ENCODE measurements around the gene TMPRSS11E.

Gene TMPRSS11E

DNA sequence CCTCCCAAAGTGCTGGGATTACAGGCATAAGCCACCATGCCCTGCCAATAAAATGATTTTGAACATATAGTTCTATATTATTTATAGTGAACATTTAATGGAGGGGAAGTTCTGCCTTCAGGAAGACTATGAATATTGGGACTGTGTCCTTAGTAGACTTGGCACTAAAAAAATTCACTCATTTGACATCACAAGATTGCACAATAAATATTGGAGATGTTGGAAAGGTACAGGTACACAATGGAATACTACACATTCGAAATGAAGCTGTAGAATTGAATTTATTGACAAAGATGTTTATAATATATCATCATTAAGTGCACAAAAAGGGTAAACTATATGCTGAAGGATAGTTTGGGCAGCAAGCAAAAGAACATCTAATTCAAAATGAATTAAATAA lies 13.0 kb upstream of the TMPRSS11E start:
- ATAC-seq (no peak), DNase-seq (ENCODE audit: low spot score in 2 of 2) (no peak)
- no peaks in the 10 kb centered on the region for H3K4me1 Mint-ChIP-seq
- H3K27ac Mint-ChIP-seq = no peak overlapping the region
- H3K36me3 Mint-ChIP-seq = no peaks in the 10 kb centered on the region
- no peaks in the 10 kb centered on the region for H3K9me3 Mint-ChIP-seq
- H3K4me3 Mint-ChIP-seq = no peak overlapping the region

DNA sequence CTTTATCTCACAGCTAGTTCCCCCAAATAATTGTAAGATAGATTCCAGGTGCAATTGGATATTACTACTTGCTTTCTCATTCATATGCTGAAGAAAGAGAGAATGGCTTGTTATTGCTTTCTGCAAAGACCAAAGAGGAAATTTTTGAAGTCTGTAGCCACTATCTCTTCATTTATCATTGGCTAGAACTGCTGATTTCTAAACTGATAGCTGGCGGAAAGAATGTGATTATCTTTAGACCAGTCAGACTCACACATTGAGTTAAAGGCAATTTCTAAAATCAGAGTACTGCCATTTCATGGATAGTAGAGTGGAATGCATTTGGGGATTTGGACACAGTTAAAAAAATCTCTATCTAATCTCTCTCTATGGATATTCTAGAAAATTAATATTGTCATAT lies 12.4 kb upstream of the TMPRSS11E start:
- Mint-ChIP-seq H3K4me1 (no peaks in the 10 kb centered on the region), H3K27ac (no peak overlapping the region), H3K4me3 (no peak overlapping the region), H3K9me3 (no peaks in the 10 kb centered on the region), H3K36me3 (no peaks in the 10 kb centered on the region)
- ATAC-seq = no peak
- no peak for DNase-seq (ENCODE audit: low spot score in 2 of 2)

DNA sequence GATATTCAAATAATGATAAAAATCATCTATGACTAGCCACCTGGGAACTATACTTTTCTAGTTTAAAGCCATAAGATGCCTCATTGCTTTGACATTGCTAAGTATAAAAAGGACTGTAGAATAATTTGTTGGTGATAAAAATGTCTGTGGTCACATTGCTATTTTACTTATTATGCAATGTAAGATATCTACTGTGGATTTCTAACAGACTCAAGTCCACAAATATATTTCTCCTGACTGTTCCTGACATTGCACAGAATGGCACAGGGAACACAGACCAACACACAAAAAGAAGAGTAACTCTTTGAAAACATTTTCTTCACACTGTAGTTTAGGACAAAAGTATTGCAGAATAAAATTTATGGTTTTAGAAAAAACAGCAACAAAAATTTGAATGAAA lies 2.2 kb upstream of the TMPRSS11E start:
- DNase-seq (ENCODE audit: low spot score in 2 of 2) (no peak), ATAC-seq (no peak)
- Mint-ChIP-seq H3K4me1 (peaks cover 15% of the 10 kb centered on the region), H3K9me3 (no peaks in the 10 kb centered on the region), H3K27ac (no peak overlapping the region), H3K4me3 (no peak overlapping the region), H3K36me3 (no peaks in the 10 kb centered on the region)

DNA sequence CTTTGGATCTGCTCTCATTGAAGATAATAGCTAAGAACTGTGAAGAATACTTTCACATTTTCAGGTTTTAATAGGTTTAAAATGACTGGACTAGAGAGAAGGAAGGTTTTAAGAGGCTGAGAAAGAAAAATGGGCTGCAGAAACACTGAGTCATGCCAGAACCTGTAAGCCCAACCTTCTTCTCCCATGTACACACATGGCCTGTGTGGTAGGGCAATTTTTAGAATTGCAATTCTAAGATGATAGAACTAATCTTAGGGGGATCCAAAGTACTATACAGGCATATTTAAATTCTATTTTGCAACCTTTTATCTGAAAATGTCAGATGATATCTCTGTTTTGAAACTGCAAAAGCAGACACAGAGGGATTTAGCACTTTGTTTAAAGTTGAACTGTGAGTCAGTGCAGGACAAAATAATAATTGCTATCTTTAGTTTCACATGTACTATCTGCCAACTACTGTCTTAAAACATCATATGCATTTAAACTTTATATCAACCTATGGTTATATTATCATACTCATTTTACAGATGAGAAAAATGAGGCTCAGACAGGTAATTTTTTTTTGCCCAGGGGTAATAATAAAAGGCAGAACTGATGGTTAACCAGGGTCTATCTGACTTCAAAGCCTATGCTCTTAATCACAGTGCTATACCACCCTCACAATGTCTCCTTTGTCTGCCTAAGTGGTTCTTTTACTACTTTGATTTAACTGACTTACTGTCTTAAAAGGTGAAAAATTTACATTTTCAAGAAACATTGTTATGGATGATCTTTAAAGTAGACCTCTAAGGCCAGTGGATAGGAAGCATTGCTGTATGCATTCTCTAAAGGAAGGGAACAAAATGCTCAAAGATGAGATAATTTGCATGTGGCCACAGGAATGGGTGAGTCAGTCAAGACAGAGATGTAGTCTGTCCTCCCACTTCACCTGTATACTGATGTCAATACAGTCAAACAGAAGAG lies 4.3 kb downstream of the TMPRSS11E start:
- Mint-ChIP-seq H3K36me3 (no peaks in the 10 kb centered on the region), H3K4me3 (no peak overlapping the region), H3K4me1 (peaks cover 5% of the 10 kb centered on the region), H3K27ac (no peak overlapping the region), H3K9me3 (no peaks in the 10 kb centered on the region)
- ATAC-seq (peak; percentile 89), DNase-seq (ENCODE audit: low spot score in 2 of 2) (no peak)

DNA sequence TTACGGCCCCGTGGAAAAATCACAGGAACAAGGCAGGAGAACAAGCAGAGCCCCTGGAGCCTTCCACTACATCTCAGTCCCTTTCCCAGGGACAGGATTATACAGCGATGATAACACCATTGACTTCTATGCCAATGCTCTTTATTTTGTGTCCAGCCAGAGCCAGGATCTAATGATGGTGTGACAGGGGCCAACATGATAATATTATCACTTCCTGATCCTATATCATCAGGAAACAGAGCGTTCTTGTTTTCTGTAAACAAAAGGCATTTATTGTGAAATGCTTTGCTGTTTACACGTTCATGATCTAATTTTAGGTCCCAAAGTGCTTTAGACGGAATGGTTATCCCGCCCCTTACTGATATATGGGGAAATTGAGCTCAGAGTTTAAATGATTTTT lies 12.8 kb downstream of the TMPRSS11E start:
- DNase-seq (ENCODE audit: low spot score in 2 of 2) (no peak), ATAC-seq (no peak)
- no peak overlapping the region for H3K27ac Mint-ChIP-seq
- no peaks in the 10 kb centered on the region for H3K36me3 Mint-ChIP-seq
- H3K4me1 Mint-ChIP-seq = no peaks in the 10 kb centered on the region
- no peaks in the 10 kb centered on the region for H3K9me3 Mint-ChIP-seq
- H3K4me3 Mint-ChIP-seq = no peak overlapping the region

DNA sequence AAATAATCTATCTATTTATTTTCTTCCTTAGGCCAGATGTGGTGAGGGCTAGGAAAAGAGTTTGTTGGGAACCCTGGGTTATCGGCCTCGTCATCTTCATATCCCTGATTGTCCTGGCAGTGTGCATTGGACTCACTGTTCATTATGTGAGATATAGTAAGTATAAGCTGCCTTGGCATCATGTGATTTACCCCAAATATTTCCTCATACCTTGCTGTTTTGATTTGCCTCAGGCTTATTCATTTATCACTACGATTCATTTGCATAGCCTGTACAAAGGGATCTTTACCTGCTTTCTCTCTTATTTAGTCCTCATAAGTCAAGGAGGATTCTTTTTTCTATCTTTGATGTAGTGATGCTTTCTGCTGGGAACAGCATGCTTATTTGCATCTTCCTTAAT lies 14.5 kb downstream of the TMPRSS11E start:
- no peaks in the 10 kb centered on the region for H3K9me3 Mint-ChIP-seq
- ATAC-seq (no peak), DNase-seq (ENCODE audit: low spot score in 2 of 2) (no peak)
- H3K36me3 Mint-ChIP-seq = no peaks in the 10 kb centered on the region
- no peak overlapping the region for H3K27ac Mint-ChIP-seq
- no peaks in the 10 kb centered on the region for H3K4me1 Mint-ChIP-seq
- no peak overlapping the region for H3K4me3 Mint-ChIP-seq

DNA sequence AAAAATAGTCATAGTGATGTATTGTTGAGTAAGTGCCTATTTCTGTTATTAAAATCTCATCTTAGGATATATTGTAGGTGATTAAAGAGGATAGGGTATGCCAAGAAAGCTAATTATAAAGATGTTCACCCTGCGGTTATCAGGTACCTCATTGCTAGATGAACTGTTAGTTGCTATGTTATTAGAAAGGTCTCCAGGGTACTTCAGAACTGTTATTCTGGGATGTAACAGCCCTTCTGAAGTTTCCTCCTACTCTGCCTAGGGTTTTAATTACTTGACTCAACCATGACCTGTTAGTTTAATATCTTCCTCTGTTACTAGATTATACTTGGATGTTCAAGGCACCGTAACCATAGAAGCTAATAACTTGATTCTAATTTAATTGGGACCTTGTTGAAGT lies 15.4 kb downstream of the TMPRSS11E start:
- Mint-ChIP-seq H3K4me3 (no peak overlapping the region), H3K27ac (no peak overlapping the region), H3K9me3 (no peaks in the 10 kb centered on the region), H3K36me3 (no peaks in the 10 kb centered on the region), H3K4me1 (no peaks in the 10 kb centered on the region)
- ATAC-seq = no peak
- DNase-seq (ENCODE audit: low spot score in 2 of 2) = no peak

DNA sequence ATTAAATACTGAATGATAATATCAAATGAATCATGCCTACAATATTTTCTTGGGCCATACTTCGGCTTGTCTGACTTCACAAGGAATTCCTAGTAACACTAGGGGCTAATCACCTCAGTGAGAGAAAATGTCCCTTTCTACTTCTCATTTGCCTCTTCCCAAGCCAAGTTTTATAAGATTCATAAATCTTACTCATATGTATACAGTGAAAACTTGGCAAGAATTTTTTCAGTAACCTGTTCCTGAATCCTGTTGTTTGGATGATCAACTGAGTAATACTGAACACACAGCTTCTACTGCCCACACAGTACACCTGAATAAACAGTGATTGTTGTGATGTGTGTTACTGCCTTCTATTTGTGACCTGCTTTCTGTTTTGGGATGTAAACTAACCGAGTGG lies 16.5 kb downstream of the TMPRSS11E start:
- no peak for ATAC-seq
- H3K36me3 Mint-ChIP-seq = no peaks in the 10 kb centered on the region
- H3K4me1 Mint-ChIP-seq = no peaks in the 10 kb centered on the region

DNA sequence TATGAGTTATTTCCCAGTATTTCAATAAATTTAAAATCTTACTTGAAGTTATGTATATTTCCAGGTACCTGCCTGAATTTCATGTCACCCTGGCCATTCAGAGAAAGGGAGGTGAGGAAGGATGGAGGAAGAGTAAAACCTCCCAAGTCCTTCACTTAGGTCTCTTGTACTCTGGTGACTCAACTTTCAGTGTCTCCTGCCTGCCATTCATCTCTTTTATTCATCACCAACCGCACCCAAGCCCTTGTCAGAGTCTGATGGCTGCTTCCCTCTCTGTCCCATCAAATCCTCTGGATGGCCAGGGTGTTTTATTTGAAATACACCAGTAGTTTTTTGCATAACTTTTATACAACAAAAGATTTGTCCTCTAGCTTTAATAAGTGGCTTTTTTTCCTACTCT lies 17.8 kb downstream of the TMPRSS11E start:
- H3K27ac Mint-ChIP-seq = no peak overlapping the region
- no peaks in the 10 kb centered on the region for H3K9me3 Mint-ChIP-seq
- H3K4me3 Mint-ChIP-seq = no peak overlapping the region
- H3K4me1 Mint-ChIP-seq = no peaks in the 10 kb centered on the region
- DNase-seq (ENCODE audit: low spot score in 2 of 2) (no peak), ATAC-seq (peak; percentile 61)
- no peaks in the 10 kb centered on the region for H3K36me3 Mint-ChIP-seq

More for the DNA sequence above, 16.5 kb downstream of the TMPRSS11E start:
- DNase-seq (ENCODE audit: low spot score in 2 of 2) = no peak
- H3K4me3 Mint-ChIP-seq = no peak overlapping the region
- H3K27ac Mint-ChIP-seq = no peak overlapping the region
- H3K9me3 Mint-ChIP-seq = no peaks in the 10 kb centered on the region

DNA sequence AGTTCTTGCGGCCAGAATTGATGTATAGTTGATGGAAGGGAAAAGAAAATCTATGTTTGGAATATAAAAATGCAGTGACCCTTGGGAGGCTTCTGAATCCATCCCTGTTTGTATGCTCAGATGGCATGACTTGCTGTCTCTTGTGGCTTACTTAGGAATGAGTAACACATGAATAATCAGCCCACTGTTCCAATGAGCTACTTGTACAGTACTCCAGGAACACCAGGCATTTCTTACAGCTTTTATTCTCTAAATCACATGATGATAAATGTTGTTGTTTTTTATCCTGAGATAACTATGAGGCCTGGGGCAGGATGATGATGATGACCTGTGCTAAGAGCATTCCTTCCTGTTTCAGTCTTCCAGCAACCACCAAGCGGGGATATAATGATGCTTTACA lies 18.9 kb downstream of the TMPRSS11E start:
- peak; percentile 72 for ATAC-seq

DNA sequence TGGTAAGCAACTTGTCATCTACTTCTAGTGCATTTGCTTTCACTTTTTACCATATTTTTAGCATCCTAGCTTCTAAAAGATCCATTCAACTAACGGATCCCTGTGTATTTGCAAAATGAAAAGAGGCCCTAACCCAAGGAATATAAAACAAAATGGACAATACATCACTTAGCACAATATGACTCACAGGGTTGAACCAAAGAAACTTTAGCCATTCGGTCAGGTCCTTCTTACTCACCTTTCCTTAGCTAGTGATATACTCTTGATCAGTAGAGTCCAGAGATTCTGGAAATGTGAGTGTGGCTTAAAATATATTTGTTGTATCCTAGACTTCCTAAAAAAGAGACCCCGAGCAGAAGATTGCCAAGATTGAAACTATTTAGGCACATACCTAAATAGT lies 19.5 kb downstream of the TMPRSS11E start:
- H3K4me1 Mint-ChIP-seq = no peaks in the 10 kb centered on the region
- H3K36me3 Mint-ChIP-seq = no peaks in the 10 kb centered on the region
- ATAC-seq (no peak), DNase-seq (ENCODE audit: low spot score in 2 of 2) (no peak)
- no peaks in the 10 kb centered on the region for H3K9me3 Mint-ChIP-seq
- H3K4me3 Mint-ChIP-seq = no peak overlapping the region
- H3K27ac Mint-ChIP-seq = no peak overlapping the region

More for the DNA sequence above, 18.9 kb downstream of the TMPRSS11E start:
- Mint-ChIP-seq H3K9me3 (no peaks in the 10 kb centered on the region), H3K27ac (no peak overlapping the region), H3K4me3 (no peak overlapping the region), H3K4me1 (no peaks in the 10 kb centered on the region), H3K36me3 (no peaks in the 10 kb centered on the region)
- DNase-seq (ENCODE audit: low spot score in 2 of 2) = no peak

DNA sequence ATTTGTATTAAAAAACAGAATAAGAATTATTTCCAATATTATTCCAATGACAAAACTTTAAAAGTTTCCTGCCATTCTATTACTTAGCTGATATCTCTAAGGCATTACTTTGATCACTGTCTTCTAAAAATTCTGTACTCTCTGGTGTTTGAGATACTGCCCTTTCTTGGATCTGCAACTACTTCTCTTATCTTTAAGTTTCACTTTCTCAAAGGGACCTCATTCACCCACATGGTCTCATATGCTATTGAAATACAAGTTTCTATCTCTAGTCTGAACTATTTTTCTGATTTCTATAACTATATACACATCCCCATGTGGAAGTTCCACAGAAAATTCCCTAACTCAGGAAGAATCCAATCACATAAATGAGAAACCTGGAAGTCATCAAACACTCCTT lies 22.2 kb downstream of the TMPRSS11E start:
- Mint-ChIP-seq H3K4me1 (no peaks in the 10 kb centered on the region), H3K4me3 (no peak overlapping the region), H3K9me3 (no peaks in the 10 kb centered on the region), H3K36me3 (no peaks in the 10 kb centered on the region), H3K27ac (no peak overlapping the region)
- ATAC-seq (no peak), DNase-seq (ENCODE audit: low spot score in 2 of 2) (no peak)

DNA sequence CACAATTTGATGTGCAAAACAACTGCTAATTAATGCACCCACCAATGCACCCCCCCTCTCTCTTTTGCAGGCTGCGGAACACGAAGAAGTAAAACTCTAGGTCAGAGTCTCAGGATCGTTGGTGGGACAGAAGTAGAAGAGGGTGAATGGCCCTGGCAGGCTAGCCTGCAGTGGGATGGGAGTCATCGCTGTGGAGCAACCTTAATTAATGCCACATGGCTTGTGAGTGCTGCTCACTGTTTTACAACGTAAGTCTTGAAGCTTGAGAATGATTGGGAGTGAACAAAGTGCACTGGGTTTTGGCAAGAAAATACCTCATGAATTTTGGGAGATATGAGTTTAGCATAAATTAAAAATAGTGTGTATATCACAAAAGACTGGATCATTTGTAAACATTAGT lies 28.9 kb downstream of the TMPRSS11E start:
- DNase-seq (ENCODE audit: low spot score in 2 of 2) = no peak
- H3K36me3 Mint-ChIP-seq = no peaks in the 10 kb centered on the region
- ATAC-seq = no peak
- no peak overlapping the region for H3K4me3 Mint-ChIP-seq
- no peaks in the 10 kb centered on the region for H3K4me1 Mint-ChIP-seq
- no peak overlapping the region for H3K27ac Mint-ChIP-seq
- H3K9me3 Mint-ChIP-seq = no peaks in the 10 kb centered on the region

DNA sequence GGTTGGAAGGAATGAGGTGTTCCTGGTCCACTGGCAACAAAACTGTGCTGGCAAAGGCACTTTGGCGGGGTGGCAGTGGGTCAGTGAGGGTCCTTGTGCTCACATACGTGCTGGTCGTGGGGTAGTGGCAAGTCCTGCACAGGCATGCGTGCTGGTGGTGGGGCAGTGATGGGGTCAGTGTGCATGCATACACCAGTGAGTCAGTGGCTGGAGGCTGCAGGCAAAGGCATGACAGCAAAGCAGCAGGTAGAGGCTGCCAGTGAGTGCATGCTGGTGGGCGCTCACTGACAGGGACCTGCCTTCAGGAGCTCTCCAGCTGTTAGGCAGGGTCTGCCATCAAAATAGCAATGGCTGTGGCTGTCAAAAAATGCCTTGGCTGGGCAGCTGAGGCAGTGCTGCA lies 42.1 kb downstream of the TMPRSS11E start:
- DNase-seq (ENCODE audit: low spot score in 2 of 2) (no peak), ATAC-seq (peak; percentile 45)
- H3K9me3 Mint-ChIP-seq = no peaks in the 10 kb centered on the region
- no peak overlapping the region for H3K4me3 Mint-ChIP-seq
- peaks cover 2% of the 10 kb centered on the region for H3K4me1 Mint-ChIP-seq
- H3K27ac Mint-ChIP-seq = no peak overlapping the region
- no peaks in the 10 kb centered on the region for H3K36me3 Mint-ChIP-seq

DNA sequence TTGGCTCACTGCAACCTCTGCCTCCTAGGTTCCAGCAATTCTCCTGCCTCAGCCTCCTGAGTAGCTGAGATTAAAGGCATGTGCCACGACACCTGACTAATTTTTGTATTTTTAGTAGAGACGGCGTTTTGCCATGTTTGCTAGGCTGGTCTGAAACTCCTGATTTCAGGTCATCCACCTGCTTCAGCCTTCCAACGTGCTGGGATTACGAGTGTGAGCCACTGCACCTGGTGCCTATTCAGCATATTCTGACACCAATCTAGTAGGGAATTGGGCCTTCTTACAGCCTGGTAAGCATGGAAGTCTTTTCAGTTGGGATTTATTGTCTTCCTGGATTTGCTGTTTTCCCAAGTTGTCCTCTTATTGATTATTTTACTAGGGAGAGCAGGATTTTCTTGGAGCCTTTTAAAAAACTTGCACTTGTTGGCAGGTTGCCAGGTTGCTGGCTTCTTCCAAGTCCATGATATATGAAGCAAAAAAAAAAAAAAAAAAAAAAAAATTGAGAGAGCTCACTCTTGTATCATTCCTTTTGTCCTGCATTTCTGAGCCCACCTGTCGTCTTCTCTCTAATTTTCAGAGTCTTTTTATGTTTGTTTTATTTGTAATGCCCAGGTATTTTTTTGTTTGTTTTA lies 43.7 kb downstream of the TMPRSS11E start:
- H3K4me1 Mint-ChIP-seq = peaks cover 5% of the 10 kb centered on the region
- H3K27ac Mint-ChIP-seq = no peak overlapping the region
- no peaks in the 10 kb centered on the region for H3K9me3 Mint-ChIP-seq
- H3K36me3 Mint-ChIP-seq = no peaks in the 10 kb centered on the region
- no peak for DNase-seq (ENCODE audit: low spot score in 2 of 2)
- no peak for ATAC-seq
- H3K4me3 Mint-ChIP-seq = no peak overlapping the region

DNA sequence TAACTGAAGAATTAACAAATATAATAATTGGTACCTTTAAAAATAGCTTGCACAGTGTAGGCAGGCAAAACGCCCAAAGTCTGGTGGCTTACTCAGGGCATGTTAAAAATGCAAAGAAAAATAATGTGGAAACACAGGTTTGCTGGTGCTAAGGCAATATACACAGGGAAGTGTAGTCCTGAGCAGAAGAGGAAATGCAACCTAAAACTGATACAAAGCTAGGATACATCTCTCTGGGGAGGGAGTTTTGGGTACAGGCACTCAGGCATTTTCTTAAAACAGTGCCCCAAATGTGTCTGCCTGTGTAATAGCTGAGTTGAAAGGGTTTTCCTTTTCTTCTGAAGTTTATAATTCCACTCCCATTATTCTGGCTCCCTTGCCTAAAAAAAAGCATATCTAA lies 47.4 kb downstream of the TMPRSS11E start:
- H3K36me3 Mint-ChIP-seq = no peaks in the 10 kb centered on the region
- DNase-seq (ENCODE audit: low spot score in 2 of 2) (no peak), ATAC-seq (no peak)
- H3K9me3 Mint-ChIP-seq = no peaks in the 10 kb centered on the region
- H3K4me1 Mint-ChIP-seq = peaks cover 5% of the 10 kb centered on the region
- H3K27ac Mint-ChIP-seq = no peak overlapping the region
- H3K4me3 Mint-ChIP-seq = no peak overlapping the region
